GM18520 (cell line): ENCODE results near the gene APOC1.
"Not testable (repeated sequence)": the region's sequence is repeated elsewhere in the genome, so short reads cannot be mapped to it uniquely, and the experiment has no call there.

Experiments used
- ATAC-seq: cut with Tn5 transposase; IDR thresholded peaks from one replicate; pipeline ENCODE4 v1.9.1; 2021; ENCODE audit not compliant: unreplicated experiment

Gene APOC1

DNA sequence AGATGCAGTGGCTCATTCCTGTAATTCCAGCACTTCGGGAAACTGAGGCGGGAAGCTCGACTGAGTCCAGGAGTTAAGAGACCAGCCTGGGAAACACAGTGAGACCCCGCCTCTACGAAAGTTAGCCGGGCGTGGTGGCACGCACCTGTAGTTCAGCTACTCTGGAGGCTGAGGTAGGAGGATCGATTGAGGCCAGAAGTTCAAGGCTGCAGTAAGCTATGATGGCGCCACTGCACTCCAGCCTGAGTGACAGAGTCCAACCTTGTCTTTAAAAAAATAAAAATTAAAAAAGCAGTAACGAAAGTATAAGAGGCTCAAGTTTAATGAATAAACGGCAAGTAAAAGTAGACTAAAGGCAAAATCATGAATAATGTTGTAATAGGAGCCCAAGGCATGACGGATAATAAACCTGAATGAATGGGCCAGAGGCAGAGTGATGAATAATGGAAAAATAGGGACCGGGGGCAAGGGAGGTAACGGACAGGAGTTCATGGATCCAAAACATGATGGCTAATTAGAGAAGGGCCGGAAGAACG, 24.5 kb upstream of the APOC1 start:
- ATAC-seq: no peak

- peak; percentile 81 for ATAC-seq
Measured at GRCh38 chr19:44890366-44891015, 23.9 kb upstream of the APOC1 start.

GRCh38 chr19:44891016-44891882, 23.2 kb upstream of the APOC1 start, which contains the start of gene TOMM40:
Gene TOMM40, plus strand, starts transcription at chr19:44891254. Its CDS starts 162 bp downstream, at chr19:44891416.
- no peak for ATAC-seq

- no peak for ATAC-seq
Measured at GRCh38 chr19:44892932-44893331, 21.5 kb upstream of the APOC1 start.

GRCh38 chr19:44893332-44894051, 20.9 kb upstream of the APOC1 start:
- ATAC-seq: no peak

GRCh38 chr19:44894052-44894400, 20.4 kb upstream of the APOC1 start:
- no peak for ATAC-seq

- no peak for ATAC-seq
Measured at GRCh38 chr19:44894946-44895345, 19.5 kb upstream of the APOC1 start.

GRCh38 chr19:44897835-44898234, 16.6 kb upstream of the APOC1 start:
- no peak for ATAC-seq

GRCh38 chr19:44900328-44901244, 13.8 kb upstream of the APOC1 start:
- no peak for ATAC-seq

- no peak for ATAC-seq
Measured at GRCh38 chr19:44903216-44903601, 11.2 kb upstream of the APOC1 start.

- no peak for ATAC-seq
Measured at GRCh38 chr19:44903602-44904425, 10.6 kb upstream of the APOC1 start.

DNA sequence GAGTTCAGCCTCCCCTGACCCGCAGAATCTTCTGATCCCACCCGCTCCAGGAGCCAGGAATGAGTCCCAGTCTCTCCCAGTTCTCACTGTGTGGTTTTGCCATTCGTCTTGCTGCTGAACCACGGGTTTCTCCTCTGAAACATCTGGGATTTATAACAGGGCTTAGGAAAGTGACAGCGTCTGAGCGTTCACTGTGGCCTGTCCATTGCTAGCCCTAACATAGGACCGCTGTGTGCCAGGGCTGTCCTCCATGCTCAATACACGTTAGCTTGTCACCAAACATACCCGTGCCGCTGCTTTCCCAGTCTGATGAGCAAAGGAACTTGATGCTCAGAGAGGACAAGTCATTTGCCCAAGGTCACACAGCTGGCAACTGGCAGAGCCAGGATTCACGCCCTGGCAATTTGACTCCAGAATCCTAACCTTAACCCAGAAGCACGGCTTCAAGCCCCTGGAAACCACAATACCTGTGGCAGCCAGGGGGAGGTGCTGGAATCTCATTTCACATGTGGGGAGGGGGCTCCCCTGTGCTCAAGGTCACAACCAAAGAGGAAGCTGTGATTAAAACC, 9.9 kb upstream of the APOC1 start:
- no peak for ATAC-seq

DNA sequence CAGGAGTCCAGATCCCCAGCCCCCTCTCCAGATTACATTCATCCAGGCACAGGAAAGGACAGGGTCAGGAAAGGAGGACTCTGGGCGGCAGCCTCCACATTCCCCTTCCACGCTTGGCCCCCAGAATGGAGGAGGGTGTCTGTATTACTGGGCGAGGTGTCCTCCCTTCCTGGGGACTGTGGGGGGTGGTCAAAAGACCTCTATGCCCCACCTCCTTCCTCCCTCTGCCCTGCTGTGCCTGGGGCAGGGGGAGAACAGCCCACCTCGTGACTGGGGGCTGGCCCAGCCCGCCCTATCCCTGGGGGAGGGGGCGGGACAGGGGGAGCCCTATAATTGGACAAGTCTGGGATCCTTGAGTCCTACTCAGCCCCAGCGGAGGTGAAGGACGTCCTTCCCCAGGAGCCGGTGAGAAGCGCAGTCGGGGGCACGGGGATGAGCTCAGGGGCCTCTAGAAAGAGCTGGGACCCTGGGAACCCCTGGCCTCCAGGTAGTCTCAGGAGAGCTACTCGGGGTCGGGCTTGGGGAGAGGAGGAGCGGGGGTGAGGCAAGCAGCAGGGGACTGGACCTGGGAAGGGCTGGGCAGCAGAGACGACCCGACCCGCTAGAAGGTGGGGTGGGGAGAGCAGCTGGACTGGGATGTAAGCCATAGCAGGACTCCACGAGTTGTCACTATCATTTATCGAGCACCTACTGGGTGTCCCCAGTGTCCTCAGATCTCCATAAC, 8.8 kb upstream of the APOC1 start, which contains the start of gene APOE:
TSS of gene APOE (plus strand) at position 360 of the 724 bp plus-strand sequence. CDS start 829 bp downstream, outside the sequence.
- ATAC-seq: no peak

DNA sequence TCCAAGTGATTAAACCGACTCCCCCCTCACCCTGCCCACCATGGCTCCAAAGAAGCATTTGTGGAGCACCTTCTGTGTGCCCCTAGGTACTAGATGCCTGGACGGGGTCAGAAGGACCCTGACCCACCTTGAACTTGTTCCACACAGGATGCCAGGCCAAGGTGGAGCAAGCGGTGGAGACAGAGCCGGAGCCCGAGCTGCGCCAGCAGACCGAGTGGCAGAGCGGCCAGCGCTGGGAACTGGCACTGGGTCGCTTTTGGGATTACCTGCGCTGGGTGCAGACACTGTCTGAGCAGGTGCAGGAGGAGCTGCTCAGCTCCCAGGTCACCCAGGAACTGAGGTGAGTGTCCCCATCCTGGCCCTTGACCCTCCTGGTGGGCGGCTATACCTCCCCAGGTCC, 6.8 kb upstream of the APOC1 start:
- ATAC-seq: no peak

- no peak for ATAC-seq
Measured at GRCh38 chr19:44908074-44908835, 6.2 kb upstream of the APOC1 start.

GRCh38 chr19:44908836-44909261, 5.6 kb upstream of the APOC1 start:
- no peak for ATAC-seq

DNA sequence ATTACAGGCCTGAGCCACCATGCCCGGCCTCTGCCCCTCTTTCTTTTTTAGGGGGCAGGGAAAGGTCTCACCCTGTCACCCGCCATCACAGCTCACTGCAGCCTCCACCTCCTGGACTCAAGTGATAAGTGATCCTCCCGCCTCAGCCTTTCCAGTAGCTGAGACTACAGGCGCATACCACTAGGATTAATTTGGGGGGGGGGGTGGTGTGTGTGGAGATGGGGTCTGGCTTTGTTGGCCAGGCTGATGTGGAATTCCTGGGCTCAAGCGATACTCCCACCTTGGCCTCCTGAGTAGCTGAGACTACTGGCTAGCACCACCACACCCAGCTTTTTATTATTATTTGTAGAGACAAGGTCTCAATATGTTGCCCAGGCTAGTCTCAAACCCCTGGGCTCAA, 4.6 kb upstream of the APOC1 start:
- ATAC-seq: no peak

DNA sequence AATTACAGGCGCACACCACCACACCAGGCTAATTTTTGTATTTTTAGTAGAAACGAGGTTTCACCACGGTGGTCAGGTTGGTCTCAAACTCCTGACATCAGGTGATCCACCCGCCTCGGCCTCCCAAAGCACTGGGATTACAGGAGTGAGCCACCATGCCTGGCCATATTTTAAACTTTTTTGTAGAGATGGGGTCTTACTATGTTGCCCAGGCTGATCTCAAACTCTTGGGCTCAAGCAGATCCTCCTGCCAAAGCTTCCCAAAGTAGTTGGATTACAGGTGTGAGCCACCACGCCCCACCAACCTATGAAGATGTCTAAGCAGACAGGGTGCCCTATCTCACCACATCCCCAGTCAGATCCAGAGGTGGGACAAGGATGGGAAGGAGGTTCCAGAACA, 2.5 kb upstream of the APOC1 start:
- ATAC-seq: not testable (repeated sequence)
